MV-4-11 (cell line): Measurements from ENCODE around the gene ACP3.
"Not testable (repeated sequence)": the region's sequence is repeated elsewhere in the genome, so short reads cannot be mapped to it uniquely, and the experiment has no call there.

Experiments used
- DNase-seq: peaks from one replicate; lab custom pipeline; 2025; lab: John Stamatoyannopoulos, UW

Gene ACP3

DNA sequence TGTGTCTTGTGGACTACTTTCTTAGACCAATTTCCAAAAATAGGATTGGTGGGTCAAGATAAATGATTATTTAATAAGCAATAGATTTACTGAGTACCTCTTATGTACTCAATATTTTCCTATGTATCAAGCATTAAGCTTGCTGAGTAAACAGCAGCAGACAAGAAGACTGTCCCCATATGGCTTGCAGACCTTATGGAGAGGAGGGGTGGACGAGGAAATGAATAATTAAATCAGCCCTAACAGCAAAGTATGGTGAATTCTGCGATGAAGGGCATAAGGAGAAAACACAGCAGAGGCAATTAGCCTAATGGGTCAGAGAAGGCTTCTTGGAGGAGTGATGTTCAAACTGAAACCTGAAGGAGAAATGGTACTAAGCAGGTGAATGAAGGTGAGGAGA, 45.1 kb downstream of the ACP3 start:
- DNase-seq = no peak

GRCh38 chr3:132368515-132368914, 51.3 kb downstream of the ACP3 start:
- DNase-seq = no peak

GRCh38 chr3:132368962-132369361, 51.8 kb downstream of the ACP3 start:
- no peak for DNase-seq

DNA sequence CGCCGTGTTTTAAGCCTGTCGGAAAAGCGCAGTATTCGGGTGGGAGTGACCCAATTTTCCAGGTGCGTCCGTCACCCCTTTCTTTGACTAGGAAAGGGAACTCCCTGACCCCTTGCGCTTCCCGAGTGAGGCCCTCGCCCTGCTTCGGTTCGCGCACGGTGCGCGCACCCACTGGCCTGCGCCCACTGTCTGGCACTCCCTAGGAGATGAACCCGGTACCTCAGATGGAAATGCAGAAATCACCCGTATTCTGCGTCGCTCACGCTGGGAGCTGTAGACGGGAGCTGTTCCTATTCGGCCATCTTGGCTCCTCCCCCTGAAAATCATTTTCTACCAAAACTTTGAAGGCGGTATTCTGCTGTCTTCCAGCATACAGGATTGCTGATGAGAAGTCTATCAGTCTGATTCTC, 59.7 kb downstream of the ACP3 start:
- not testable (repeated sequence) for DNase-seq

- no peak for DNase-seq
Measured at GRCh38 chr3:132378048-132378762, 61.0 kb downstream of the ACP3 start.

GRCh38 chr3:132378846-132379245, 61.6 kb downstream of the ACP3 start:
- DNase-seq = no peak

DNA sequence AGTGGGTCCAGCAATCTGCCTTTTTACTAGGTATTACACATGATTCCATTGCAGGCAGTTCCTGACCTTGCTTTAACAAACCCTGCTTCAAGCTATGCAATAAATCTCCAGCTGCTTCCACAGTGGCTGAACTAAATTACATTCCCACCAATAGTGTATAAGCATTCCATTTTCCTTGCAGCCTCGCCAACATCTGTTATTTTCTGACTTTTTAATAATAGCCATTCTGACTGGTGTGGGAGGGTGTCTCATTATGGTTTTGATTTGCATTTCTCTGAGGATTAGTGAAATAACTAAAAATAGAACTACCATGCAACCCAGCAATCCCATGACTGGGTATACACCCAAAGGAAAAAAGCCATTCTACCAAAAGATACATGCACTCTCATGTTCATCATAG, 63.7 kb downstream of the ACP3 start:
- DNase-seq = no peak

- no peak for DNase-seq
Measured at GRCh38 chr3:132381348-132381944, 64.2 kb downstream of the ACP3 start.

DNA sequence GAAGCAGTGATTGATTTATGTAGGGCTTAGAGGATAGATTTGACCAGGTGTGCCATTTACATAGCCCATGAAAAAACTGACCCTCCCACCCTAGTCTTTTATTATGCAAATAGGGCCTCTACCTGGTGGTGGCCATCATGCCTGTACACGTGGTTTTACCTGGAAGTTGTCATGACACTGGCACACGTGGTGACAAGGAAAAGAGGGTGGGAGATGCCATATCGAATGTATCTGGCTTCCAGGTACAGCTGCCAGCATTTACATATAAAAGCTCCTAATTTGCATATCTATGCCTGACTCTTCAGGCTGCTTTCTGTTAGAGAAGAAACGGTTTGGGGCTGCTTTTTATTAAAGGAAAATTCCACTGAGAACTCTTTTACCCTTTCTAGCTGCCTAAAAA, 65.1 kb downstream of the ACP3 start:
- no peak for DNase-seq

- no peak for DNase-seq
Measured at GRCh38 chr3:132382688-132383194, 65.5 kb downstream of the ACP3 start.

GRCh38 chr3:132386259-132386658, 69.1 kb downstream of the ACP3 start:
- DNase-seq = no peak

GRCh38 chr3:132392675-132393074, 75.5 kb downstream of the ACP3 start:
- DNase-seq = not testable (repeated sequence)

GRCh38 chr3:132394320-132394719, 77.1 kb downstream of the ACP3 start:
- DNase-seq = no peak

GRCh38 chr3:132395126-132395525, 77.9 kb downstream of the ACP3 start:
- no peak for DNase-seq

GRCh38 chr3:132396255-132396654, 79.0 kb downstream of the ACP3 start:
- no peak for DNase-seq

DNA sequence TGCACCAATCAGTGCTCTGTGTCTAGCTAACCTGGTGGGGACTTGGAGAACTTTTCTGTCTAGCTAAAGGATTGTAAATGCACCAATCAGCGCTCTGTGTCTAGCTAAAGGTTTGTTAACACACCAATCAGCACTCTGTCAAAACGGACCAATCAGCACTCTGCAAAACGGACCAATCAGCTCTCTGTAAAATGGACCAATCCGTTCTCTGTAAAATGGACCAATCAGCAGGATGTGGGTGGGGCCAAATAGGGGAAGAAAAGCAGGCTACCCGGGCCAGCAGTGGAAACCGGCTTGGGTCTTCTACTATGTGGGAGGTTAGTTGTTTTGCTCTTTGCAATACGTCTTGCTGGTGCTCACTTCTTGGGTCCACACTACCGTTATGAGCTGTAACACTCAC, 79.6 kb downstream of the ACP3 start:
- DNase-seq = not testable (repeated sequence)

DNA sequence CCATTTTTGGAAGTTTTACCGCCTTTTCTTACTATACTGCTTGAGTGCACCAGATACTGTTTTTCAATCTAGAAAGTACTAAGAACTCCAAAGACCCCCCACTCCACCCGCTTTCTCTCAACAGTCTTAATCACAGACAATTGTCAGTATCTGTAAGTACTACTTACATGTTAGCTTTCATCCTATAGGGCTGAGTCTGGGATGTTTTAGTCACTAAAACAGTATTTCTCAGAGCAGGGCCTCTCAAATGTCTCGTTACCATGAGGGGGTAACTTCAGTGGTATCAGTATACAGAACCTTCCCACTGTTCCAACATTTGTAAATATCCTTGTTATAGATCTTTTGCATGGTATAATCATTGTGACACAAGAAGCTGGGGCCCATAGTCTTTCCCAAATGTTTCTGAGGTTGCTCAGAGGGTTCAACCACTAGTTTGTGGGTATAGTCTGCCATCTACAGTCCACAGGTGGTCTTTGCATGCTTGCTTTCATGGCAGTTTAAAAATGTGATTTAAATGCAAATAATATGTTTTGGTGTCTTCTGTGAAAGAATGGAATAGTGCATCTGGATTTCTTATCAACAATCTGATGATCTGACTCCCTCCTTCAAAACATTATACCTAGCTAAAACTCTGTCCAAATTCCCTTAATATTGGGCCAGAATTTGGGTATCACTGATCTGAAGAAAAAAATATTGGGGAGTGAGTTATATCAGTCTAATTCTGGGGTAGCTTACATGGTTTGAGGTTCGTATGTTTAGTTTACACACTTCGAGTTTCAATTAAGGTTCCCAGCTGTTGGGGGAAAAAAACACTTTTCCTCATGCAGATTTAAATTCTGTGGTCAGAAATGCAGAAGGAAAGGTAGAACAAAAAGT, 82.1 kb downstream of the ACP3 start:
- peak; percentile 53 for DNase-seq

DNA sequence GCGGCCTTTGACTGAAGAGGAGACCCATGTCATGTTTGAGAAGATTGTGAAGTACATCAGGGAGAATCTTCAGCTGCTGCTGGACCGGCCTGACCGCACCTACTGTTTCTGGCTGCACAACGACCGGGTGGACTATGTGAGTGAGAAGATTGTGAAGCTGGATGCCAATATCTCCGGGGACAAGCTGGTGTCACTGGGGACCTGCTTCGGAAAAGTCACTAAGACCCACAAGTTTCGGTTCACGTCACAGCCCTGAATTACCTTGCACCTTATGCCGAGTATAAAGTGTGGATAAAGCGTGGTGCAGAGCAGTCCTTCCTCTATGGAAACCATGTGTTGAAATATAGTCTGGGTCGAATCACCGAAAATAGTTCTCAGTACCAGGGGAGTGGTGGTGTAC, 84.0 kb downstream of the ACP3 start:
- DNase-seq = no peak

GRCh38 chr3:132404276-132404675, 87.1 kb downstream of the ACP3 start:
- DNase-seq = no peak

GRCh38 chr3:132405188-132405587, 88.0 kb downstream of the ACP3 start:
- DNase-seq = no peak

DNA sequence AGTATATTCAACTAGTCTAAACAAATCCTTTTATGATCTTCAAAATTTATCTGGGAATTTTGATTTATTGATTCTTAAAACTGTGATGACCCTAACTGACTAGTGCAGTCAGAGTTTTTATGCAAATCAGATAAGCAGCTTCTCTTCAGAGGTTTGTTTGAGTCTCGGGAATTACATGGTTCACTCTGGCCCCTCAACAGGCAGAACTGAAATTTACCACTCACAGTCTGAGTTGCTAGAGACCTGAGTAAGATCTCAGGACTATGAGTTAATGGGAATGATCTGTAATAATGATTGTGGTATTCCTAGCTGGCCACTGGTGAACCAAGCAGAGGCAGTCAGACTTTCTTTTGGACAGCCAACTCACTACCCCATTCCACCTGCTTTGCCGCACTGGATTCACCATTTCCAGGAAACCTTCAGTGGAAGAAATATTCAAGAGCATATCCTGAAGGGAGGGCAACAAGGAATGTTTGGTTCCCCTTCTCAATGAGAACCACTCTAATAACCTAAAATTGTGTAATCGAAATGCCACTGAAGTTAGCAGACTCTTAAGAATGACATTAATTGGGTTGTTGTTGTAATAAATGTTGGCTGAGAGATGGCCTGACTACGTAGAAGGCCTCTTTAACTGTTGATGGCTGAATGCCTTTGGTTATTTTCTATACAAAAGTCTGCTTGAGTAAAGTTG, 88.5 kb downstream of the ACP3 start:
- no peak for DNase-seq

DNA sequence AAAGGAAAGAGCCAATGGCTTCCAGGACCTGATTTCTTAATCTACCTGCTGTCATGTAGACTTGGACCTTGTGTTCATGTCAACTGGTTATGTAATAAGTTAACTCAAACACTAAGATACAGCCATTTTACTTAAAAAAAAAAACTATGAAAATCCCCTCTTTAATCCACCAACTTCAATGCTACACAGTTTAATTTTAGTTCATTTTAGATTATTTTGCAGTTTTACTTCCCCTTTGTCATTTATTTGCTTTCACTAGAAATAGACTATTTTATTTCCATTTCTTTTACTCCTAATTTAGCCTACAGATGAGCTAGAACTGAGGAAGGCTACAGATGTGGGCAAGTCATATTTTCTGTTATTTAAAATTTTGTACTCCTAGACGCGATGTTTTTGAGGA, 89.4 kb downstream of the ACP3 start:
- no peak for DNase-seq
